Measurements from ENCODE around the gene DCXR.

DCXR gene

DNA sequence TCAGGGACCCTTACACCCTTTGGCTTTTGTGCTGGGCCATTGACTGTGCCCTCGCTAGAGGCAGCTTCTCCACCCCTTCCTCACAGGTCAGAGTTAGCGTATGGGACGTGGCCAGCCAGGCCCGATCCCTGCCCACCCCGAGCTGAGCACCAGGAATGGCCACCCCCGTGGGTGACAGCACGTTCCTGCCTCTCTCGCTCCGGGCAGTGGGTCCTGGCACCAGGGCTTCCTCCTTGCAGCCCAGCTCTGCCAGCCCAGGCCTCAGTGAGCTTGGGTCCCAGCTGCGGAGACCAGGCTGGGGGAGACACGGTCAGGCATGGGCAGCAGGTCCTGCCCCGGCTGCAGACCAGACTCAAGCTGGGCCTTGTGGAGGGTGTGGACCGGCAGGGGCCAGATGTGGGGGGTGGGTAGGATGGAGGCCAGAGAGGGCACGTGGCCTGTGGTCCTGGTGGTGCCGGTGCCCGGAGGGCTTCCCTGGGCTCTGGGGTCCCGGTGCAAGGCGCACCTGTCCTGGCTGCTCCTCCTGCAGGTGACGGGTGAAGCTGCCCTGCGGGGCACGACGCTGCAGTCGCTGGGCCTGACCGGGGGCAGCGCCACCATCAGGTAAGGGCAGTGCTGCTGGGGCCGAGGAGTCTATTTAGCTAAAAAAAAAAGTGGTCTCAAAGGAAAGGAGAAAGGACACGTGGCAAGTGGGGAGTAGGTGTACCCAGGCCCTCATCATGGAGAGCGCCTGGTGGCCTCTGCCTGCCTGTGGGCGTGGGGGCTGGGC, 41.9 kb downstream of the DCXR start:
- TF ChIP-seq, protein P1, sequence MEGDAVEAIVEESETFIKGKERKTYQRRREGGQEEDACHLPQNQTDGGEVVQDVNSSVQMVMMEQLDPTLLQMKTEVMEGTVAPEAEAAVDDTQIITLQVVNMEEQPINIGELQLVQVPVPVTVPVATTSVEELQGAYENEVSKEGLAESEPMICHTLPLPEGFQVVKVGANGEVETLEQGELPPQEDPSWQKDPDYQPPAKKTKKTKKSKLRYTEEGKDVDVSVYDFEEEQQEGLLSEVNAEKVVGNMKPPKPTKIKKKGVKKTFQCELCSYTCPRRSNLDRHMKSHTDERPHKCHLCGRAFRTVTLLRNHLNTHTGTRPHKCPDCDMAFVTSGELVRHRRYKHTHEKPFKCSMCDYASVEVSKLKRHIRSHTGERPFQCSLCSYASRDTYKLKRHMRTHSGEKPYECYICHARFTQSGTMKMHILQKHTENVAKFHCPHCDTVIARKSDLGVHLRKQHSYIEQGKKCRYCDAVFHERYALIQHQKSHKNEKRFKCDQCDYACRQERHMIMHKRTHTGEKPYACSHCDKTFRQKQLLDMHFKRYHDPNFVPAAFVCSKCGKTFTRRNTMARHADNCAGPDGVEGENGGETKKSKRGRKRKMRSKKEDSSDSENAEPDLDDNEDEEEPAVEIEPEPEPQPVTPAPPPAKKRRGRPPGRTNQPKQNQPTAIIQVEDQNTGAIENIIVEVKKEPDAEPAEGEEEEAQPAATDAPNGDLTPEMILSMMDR (IDR thresholded peaks at IDR 0.05; ENCODE audit: control insufficient read depth, extremely low read depth, insufficient read depth): no peak
- no peak overlapping the region for H3K4me3 ChIP-seq (ENCODE audit: low read depth, low read length)
- DNase-seq (ENCODE audit: low read depth): no peak

DNA sequence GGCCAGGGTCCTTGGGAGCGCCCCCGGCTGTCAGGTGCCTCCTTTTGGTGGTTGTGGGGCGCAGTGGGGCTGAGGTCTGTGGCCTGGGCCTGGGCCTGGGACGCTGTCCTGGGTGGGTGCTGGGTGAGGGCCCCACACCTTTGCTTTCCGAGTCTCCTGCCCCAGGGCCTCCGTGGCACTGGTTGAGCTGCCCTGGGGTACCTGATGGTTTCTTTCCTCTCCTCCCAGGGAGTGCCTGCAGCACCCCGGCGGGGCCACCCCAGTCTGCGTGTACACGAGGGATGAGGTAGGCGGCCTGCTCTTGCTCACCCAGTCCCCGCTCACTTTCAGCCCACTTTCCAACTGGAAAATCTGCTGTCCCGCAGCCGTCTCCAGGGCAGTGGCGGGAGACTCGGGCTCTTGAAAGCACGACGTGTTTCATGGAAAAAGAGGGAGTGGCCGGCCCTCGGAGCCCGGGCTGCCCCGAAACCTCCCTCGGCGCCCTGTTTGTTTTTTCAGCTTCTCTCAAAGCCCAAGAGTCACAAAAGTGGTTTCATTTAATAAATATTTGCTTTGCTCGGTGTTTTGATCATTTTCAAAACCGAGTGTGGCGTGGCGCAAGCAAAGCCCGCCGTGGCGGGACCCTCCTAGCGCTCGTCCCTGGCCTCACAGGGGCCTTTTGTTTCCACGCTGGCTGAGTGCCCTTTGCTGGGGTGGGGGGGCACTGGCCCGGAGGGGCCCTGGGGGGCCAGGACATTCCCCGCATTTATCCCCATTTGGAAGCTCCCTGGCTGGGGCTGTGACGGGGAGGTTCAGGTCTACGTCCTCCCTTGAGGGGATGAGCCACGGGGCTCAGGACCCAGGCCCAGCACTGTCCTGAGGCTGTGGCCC, 42.7 kb downstream of the DCXR start:
- DNase-seq (ENCODE audit: low read depth): no peak
- TF ChIP-seq, protein P1 (IDR thresholded peaks at IDR 0.05; ENCODE audit: control insufficient read depth, extremely low read depth, insufficient read depth): no peak
- H3K4me3 ChIP-seq (ENCODE audit: low read depth, low read length): no peak overlapping the region

DNA sequence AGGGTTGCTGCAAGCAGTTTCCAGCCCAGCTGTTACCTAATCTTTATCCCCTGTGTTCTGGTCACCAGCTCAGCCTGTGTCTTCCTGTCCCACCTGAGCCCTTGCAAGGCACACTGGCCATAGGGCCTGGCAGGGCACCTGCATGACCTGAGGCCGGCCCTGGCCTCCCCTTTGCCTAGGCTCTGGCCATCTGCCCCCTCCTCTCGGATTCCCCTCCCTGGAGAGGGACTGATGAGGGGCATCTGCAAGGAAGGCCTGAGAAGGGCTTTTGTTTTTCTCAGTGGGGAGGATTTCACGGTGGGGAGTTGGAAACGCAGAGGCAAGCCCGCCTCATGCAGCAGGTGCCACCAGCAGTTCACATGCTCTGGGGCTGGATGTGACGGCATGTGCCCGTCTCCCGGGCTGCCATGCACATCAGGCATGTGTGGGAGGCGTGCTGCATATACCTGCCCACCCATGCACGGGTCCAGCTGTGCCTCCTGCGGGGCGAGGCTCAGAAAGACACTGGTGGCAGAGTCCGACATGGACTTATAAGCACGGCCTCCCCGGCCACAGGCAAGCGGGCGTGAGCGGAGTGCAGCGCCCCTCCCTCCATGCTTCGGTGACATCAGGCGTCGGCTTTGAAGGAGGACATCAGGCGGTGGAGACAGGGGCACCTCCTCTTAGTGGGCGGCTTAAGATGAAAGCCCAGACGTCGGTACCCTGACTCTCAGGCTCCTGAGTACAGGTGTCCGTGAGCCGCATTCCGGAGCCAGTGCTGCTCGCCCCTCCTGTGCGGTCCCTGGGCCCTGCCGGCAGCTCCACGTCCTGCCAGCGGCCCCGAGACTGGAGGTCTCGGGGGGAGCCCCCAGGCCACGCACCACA, 43.5 kb downstream of the DCXR start:
- no peak for DNase-seq (ENCODE audit: low read depth)
- TF ChIP-seq, protein P1 (IDR thresholded peaks at IDR 0.05; ENCODE audit: control insufficient read depth, extremely low read depth, insufficient read depth): no peak
- H3K4me3 ChIP-seq (ENCODE audit: low read depth, low read length): no peak overlapping the region

DNA sequence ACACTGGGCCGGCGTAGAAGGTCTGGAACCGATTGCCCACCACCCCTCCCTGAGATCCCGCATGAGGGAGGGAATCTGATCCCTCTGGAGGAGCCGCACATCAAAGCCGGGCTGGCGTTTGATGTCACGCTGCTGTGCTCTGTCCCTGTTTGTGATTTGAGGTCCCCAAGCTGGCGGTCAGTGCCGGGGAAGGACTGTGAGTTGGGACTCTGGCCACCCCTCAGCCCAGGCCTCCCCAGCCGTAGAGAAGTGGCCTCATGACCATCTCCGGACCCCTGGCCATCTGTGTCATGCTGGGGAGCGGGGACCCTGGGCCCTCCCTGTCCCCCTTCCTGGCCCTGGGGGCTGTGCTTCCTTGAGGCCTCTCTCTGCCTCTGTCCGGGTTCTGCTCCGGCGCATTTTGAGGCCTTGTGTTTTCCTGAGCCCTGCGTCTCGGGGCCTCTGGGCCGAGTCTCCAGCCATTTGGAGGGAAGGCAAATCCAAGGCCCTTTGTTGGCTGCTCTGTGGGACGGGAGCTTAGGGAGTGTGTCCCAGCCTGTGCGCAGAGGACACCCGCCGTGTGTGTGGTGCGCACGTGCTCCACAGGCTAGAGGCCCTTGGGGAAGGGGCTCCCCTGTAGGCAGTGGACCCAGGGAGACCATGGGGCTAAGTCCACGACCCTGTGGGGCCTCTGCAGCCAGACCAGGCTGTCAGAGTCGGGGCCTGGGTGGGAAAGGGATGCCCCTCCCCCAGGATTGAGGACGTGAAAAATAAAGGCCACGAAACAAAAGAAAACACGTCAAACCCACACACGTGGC, 45.0 kb downstream of the DCXR start:
- peak overlapping the region; percentile 21 for H3K4me3 ChIP-seq (ENCODE audit: low read depth, low read length)
- TF ChIP-seq, protein P1 (IDR thresholded peaks at IDR 0.05; ENCODE audit: control insufficient read depth, extremely low read depth, insufficient read depth): no peak
- no peak for DNase-seq (ENCODE audit: low read depth)

DNA sequence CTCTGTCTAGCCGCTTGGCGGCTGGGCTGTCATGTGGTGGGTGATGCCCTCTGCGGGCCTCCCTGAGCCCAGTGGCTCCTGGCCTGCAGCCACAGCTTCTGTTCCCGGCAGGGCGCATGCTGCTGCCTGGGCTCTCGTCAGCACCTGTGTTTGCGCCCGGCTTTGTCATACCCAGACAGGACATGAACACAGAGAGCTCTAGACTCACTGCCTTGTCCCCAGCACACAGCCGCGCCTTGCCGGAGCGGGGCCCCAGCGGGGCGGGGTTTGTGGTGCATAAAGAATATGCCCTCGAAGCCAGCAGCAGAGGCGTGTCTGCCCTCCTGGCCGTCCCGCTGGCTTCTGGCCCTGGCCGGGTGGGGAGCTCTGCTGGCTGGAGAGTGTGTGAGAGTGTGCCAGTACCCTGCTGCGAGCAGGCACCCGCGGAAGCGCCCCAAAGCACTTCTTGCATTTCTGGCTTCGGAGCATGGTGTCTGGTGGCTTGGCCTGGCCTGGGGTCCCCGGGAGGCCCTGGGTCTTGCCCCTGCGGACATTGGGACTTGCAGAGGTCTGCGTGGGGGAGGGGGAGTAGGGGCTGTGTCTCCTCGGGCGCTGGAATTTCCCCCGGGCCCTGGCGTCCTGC, 45.7 kb downstream of the DCXR start:
- DNase-seq (ENCODE audit: low read depth): peak; percentile 81
- TF ChIP-seq, protein P1 (IDR thresholded peaks at IDR 0.05; ENCODE audit: control insufficient read depth, extremely low read depth, insufficient read depth): no peak
- peak overlapping the region; percentile 21 for H3K4me3 ChIP-seq (ENCODE audit: low read depth, low read length)
